Stimulated activated CD8-positive, alpha-beta memory T cell treated with anti-CD3 and anti-CD28 coated beads, Interleukin-7, amount 100 ng/mL, for 48 hours (primary cell): ENCODE results near the gene LHB.
"Not testable (repeated sequence)": the region's sequence is repeated elsewhere in the genome, so short reads cannot be mapped to it uniquely, and the experiment has no call there.

Experiments
- DNase-seq, 2 donors: peaks; one replicate each; pipeline ENCODE4 v3.0.0-alpha.2; 2020; ENCODE audit warnings: low read depth in 1 of 2; ENCODE audit errors: extremely low read depth in 1 of 2

LHB gene

DNA sequence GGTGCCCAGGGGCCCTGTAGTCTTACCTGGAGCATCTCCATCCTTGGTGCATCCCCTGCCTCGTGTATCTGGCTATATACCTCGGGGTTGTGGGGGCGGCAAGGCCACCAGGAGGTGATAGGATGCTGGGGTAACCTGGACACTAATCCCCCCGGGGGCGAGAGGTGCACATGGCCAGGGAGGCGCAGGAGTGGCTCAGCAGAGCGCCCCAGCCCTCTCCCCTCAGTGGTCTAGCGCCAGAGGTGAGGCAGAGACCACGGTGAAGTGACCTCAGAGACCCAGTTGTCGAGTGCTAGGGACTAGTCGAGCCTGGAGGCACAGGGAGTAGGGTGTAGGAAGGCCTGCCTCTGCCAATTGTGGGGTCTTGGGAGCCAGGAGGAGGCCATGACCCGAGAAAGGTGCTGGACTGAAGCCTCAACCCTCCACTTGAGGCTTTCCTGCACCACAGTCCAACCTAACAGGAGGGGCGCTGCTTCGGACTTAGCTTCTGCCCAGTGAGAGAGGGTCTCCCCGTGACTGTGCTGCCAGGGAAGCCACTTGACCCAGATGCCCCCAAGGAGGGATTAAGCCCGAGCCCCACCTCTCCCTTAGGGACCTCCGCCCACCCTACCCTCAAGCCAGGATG, at the start of gene LHB:
TSS of gene LHB (minus strand) at position 51 of the 625 bp plus-strand sequence. CDS start at position 41, 10 bp downstream.
- DNase-seq, result no peak

DNA sequence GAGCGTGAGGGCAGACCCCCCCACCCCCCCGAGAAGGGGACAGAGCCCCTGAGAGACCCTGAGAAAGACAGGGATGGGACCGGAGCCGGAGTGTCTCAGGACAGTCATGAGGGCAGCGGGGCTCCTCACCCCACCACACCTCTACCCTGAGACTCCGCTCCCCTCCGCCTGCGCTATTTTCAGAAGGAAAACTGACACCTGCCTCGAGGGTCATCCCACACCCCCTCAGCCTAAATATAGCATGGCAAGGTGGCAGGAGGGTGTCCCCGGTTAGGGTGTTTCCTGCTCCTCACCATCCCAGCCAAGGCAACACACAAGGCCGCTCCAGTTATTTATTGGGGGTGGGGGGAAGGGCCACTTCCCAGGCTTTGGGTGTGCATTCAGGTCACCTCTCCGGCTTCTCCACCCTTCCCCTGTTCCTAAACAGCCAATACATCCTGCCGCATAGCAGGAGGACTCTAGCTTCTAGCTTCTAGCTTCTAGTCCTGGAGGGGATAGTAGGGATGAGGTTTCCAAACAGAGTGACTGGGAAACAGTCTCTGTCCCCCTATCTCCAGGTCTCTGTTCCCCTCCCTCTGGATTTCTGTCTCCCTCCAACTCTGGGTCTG, 49.1 kb upstream of the LHB start:
- no peak for DNase-seq

DNA sequence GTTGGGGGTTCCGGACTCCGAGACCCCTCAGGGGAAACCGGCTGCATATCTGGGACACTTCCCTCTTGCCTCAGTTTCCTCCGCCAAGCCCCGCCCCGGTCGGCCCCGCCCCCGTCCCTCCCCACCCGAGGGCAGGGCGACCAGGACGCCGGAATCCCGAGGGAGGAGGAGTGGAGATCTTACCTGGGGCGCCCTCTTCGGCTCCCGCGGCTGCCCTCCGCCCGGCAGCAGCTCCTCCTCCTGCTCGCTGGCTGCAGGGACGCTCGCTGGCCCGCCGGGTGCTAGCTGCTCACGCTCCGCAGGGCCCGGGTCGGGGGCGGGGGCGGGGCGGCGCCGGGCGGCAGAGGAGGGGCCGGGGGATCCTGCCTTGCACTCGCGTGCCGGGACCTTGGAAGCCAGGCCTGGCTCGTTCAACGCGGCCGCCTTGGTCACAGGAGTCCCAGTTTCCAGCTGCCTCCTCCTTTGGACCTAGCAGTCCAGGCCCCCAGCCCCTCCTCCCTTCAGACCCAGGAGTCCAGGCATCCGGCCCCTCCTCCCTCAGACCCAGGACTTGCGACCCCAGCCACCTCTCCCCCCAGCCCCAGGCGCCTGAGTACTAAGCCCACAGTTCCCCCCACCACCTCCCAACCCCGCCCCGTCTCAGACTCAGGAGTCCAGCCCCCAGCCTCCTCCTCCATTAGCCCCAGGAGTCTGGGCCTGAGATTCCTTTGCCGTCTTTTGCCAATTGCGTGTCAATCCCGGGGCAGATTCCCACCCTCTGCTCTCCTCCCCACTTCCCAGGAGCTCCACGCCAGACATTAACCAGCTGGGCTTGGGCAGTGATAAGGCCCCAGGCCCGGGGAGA, 48.1 kb upstream of the LHB start, which contains the start of gene NTF4:
TSS of gene NTF4 (minus strand) at position 51 of the 844 bp plus-strand sequence. CDS start 2,821 bp downstream, outside the sequence.
- no peak for DNase-seq

DNA sequence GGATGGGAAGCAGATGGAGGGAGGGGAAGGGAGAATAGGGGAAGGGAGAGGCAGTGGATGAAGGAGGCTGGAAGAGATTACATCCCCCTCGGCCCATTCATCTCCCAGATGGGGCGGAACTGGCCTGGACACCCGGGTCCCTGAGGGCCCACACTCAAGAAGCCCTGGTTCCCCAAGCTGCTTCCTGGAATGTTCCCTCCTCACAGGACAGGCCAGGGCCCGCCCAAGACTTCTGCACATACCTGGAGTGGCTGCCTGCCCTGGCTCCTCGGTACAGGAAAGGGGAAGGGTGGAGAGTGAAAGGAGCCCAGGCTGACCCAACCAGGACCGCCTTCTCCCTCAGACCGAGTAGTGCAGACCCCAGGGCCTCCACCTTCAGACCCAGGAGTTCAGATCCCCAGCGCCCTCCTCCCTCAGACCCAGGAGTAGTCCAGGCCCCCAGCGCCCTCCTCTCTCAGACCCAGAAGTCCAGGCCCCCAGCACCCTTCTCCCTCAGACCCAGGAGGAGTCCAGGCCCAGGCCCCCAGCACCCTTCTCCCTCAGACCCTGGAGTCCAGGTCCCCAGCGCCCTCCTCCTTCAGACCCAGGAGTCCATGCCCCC, 47.2 kb upstream of the LHB start:
- DNase-seq, result no peak

DNA sequence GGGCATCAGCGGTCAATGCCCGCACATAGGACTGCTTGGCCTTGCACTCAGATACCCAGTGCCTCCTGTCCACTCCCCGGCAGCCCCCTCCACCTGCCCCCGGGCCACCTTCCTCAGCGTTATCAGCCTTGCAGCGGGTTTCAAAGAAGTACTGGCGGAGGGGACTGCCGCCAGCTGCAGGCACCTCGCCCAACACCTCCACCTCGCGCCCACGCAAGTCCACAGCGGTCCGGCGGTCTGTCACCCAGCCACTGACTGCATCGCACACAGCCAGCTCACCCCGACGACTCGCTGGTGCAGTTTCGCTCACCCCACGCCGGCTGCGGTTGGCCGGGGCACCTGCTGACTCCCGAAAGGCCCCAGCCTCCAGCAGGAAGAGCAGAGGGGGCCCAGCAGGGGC, 44.6 kb upstream of the LHB start:
- no peak for DNase-seq

DNA sequence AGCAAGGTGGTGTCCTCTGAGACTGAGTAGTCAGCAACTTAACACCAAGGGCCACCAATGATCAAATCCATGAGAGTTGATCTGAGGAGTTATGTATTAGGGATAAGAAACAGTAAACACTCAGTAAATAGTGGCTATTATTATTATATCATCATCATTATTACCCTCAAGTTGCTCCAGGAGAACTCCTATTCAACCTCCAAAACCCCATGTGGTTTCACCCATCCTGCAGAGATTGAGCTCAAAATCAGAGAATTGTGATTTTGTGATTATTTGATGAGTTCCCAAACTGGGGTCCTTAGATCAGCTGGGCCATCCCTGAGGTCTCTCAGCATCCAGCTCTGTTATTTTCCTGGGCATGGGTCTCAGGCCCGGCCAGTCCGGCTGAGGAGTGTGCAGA, 44.1 kb upstream of the LHB start:
- DNase-seq, result no peak

DNA sequence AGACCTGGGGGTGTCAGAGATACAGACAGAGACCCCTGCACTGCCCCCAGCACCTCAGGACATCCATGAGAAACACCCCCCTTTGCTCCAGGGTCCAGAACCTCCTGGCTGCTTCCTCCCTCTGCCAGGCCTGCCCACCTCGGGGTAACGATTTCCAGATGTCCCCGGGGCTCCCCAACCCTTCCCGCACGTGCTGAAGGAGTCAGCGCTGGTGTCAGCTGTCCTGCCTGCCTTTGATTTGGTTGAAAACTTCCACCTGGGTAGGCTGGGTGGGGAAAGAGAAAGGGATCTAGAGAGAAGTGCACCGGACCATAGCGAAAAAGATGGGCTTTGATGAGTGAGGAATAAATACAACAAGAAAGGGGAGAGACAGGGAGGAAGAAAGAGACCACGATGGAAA, 42.2 kb upstream of the LHB start:
- no peak for DNase-seq

DNA sequence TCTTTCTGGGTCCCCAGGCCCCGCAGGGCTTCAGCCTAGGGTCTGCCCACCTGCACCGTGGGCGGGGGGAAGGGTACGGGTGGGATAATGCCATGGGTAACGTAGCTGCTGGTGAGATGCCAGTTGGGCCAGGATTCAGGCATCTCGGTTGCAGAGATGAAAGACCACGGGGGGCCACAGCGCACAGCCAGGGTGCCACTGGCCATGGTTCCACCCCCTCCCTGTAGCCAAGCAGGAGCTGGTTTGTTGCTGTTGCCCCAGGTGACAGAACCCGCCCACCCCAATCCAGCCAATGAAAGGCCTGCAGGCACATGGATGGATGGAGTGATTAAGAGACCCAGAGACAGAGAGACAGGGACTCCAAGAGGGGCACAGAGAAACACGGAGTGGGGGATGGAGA, 41.7 kb upstream of the LHB start:
- DNase-seq, result no peak

DNA sequence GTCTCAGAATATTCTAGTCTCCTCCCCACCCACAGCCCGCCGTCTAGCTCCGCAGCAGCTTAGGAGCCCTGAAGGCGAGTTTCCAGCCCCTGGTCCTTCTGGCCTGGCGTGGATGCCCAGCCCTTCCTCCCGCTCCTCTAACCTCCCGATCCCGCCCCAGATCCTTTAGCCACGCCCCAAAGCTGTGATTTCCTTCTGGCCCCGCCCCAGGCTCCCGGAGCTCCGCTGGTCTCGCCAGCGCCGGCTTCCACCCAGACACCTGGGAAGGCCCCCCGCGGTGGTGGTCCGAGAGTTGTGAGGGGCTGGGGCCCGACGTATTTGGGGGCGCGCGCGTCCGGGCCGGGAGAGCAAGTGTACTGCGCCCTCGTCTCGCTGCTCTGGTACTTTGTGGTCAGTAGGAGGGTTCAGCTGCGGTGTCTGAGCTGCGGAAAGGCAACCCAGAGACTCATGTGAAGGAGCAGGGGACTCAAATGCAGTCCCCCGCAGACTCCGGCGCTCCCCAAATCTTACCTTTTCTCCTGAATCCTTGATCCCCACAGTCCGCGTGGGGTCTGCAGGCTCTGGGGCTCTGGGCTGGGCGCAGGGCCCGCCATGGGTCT, 40.8 kb upstream of the LHB start, which contains the start of gene CGB7:
TSS of gene CGB7 (minus strand) at position 114 of the 599 bp plus-strand sequence. CDS start 2,374 bp downstream, outside the sequence.
- no peak for DNase-seq

DNA sequence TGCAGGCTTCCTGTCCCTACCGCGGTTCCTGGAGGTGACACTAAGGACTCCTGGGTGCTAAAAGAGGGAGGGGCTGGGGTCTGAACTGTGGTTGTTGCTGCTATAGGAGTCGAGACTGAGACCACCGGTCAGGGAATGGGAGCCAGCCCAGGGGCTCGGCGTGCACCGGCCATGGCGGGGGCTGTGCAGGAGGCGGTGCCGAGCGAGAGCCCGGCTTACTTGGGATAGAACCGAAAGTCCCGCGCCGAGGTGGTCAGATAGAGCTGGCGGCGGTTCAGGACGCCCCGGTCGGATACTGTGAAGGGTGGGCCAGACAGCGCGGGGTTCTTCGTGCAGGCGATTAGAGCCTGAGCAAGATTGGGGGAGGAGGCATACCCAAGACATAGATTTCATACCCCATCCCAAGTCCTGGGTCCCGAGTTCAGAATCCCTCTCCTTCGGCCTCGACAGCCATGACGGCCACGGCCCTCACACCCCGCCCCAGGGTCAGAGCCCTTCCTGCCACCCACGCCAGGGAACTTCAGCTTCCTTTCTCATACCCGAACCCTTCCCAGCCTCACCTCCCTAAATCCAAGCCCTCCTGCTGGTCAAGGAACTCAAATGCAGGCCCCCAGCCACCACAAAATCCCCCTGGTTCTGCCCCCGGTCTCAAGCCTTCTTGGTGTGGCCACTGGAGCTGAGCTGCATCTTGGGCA, 40.2 kb upstream of the LHB start:
- not testable (repeated sequence) for DNase-seq

DNA sequence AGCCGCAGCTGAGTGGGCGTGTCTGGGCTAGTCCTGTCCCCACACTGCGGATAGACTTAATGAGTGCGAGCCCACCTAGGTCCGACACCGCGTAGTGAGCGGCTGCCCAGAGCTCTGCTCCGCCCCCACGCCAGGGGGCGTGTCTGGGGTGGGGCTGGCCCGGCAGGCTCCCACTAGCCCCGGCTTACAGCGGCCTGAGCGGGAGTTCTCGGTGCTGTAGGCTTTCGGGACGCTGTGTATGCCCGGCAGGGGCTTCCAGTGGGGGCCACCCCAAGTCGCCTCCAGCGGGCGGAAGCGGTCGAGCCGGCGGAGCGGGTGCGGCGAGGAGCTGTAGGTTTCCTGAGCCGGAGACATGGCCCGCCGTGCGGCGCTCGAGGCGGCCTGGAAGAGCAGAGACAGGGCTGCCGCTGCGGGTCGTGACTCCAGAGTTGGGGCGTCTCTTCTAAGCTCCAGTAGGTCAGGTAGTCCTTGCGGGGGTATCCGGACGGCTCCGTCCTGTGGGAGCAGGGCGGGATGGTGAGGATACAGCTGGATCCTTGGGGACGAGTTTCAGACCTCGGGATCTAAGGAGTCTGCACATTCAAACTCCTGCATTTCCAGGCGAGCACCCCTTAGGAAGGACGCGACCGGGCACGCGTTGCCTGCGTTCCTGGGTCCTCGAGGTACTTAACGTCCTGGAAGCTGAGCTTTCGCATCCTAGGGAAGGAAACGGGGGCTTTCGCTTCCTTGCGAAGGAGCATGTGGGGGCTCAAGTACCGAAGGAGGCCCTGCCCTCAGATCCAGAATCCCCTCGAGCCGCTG, 39.4 kb upstream of the LHB start:
- no peak for DNase-seq

DNA sequence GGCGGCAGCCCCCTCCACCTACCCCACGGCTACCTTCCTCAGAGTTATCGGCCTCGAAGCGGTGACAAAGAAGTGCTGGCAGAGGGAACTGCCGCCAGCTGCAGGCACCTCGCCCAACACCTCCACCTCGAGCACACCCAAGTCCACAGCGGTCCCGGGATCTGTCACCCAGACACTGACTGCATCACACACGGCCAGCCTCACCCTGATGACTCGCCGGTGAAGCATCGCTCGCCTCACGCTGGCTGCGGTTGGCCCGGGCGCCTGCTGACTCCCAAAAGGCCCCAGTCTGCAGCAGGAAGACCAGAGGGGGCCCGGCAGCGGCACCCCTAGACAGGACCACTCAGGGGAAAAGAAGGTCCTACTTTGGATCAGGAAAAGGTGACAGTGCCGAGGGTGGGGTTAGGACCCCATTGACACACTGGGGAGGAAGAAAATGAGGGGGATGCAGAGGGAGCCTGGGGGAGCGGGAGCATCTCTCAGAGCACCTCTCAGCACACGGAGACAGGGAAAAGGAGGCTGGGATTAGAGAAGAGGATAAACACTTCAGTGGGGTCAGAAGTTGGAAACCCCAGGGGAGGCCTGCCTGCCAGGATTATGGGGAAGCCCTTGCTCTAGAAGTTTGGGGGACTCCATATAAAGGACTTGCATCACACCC, 33.6 kb upstream of the LHB start:
- not testable (repeated sequence) for DNase-seq

DNA sequence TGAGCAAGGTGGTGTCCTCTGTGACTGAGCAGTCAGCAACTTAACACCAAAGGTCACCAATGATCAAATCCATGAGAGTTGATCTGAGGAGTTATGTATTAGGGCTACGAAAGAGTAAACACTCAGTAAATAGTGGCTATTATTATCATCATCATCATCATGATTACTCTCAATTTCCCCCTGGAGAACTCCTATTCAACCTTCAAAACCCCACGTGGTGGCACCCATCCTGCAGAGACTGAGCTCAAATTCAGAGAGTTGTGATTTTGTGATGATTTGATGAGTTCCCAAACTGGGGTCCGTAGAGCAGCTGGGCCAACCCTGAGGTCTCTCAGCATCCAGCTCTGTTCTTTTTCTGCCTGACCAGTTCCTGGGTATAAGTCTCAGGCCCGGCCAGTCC, 32.9 kb upstream of the LHB start:
- not testable (repeated sequence) for DNase-seq

DNA sequence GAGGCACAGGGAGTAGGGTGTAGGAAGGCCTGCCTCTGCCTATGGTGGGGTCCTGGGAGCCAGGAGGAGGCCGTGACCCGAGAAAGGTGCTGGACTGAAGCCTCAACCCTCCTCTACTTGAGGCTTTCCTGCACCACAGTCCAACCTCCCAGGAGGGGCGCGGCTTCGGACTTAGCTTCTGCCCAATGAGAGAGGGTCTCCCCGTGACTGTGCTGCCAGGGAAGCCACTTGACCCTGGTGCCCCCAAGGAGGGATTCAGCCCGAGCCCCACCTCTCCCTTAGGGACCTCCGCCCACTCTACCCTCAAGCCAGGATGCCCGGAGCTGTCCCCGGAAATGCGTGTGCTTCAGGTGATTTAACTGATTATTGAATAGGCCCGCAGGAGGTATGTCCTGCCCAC, 32.1 kb upstream of the LHB start, which contains the start of gene CGB8:
TSS of gene CGB8 (minus strand) at position 101 of the 400 bp plus-strand sequence. CDS start 372 bp downstream, outside the sequence.
- DNase-seq, result not testable (repeated sequence)

DNA sequence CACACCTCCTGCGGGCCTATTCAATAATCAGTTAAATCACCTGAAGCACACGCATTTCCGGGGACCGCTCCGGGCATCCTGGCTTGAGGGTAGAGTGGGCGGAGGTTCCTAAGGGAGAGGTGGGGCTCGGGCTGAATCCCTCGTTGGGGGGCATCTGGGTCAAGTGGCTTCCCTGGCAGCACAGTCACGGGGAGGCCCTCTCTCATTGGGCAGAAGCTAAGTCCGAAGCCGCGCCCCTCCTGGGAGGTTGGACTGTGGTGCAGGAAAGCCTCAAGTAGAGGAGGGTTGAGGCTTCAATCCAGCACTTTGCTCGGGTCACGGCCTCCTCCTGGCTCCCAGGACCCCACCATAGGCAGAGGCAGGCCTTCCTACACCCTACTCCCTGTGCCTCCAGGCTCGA, 26.7 kb upstream of the LHB start, which contains the start of gene CGB5:
TSS of gene CGB5 (plus strand) at position 301 of the 400 bp plus-strand sequence. CDS start 362 bp downstream, outside the sequence.
- DNase-seq, result not testable (repeated sequence)

DNA sequence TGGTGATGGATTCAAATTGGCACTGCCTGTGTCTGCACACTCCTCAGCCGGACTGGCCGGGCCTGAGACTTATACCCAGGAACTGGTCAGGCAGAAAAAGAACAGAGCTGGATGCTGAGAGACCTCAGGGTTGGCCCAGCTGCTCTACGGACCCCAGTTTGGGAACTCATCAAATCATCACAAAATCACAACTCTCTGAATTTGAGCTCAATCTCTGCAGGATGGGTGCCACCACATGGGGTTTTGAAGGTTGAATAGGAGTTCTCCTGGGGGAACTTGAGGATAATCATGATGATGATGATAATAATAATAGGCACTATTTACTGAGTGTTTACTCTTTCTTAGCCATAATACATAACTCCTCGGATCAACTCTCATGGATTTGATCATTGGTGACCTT, 25.8 kb upstream of the LHB start:
- not testable (repeated sequence) for DNase-seq

DNA sequence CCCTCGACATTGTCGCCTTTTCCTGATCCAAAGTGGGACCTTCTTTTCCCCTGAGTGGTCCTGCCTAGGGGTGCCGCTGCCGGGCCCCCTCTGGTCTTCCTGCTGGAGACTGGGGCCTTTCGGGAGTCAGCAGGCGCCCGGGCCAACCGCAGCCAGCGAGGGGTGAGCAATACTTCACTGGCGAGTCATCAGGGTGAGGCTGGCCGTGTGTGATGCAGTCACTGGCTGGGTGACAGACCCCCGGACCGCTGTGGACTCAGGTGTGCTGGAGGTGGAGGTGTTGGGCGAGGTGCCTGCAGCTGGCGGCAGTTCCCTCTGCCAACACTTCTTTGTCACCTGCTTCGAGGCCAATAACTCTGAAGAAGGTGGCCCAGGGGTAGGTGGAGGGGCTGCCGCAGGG, 25.3 kb upstream of the LHB start:
- DNase-seq, result no peak

DNA sequence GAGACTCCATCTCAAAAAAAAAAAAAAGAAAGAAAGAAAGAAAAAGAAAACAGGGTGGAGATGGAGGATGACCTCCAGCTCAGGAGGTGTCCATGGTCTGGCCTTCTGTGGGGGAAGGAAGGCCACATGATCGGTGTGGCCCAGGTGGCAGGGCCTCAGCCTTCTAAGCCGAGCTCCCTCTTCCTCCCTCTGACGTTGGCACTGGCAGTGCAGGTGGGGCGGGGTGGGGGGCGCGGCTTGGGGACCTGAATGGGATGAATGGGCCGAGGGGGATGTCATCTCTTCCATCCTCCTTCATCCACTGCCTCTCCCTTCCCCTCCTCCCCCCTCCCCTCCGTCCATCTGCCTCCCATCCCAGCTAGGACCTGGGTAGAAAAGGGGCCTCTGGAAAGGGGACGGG, 22.8 kb upstream of the LHB start:
- DNase-seq, result not testable (repeated sequence)
